Mucosa of descending colon (tissue), 3 donors: ENCODE measurements around the gene PDCD1. TPM values are rescaled to one million over a fixed set of nuclear protein-coding genes. Genes with fewer than 3 reads are reported as not detected.
A peak's percentile ranks its signal among the peaks of the same experiment; 100 is the strongest.

ENCODE experiments used
- ATAC-seq: fragments of 200-7000 bp; cut with Tn5 transposase; one replicate; pipeline ENCODE4 v1.9.1; 2020; ENCODE audit warnings: mild to moderate bottlenecking, moderate library complexity
- DNase-seq, 3 donors: peaks; one replicate each; pipeline ENCODE4 v3.0.0-alpha.2; 2020
- H3K36me3 ChIP-seq: fragments of 200-600 bp; one replicate; pipeline ENCODE4 v1.8.0; 2021; ENCODE audit warnings: low read depth, mild to moderate bottlenecking
- H3K4me1 ChIP-seq: fragments of 200-600 bp; one replicate; pipeline ENCODE4 v1.8.0; 2021; ENCODE audit warnings: low read depth, mild to moderate bottlenecking
- H3K4me3 ChIP-seq: fragments of 200-600 bp; one replicate; pipeline ENCODE4 v1.8.0; 2021; ENCODE audit warnings: mild to moderate bottlenecking
- H3K9me3 ChIP-seq: fragments of 200-600 bp; one replicate; pipeline ENCODE4 v1.8.0; 2021; ENCODE audit warnings: mild to moderate bottlenecking
- CTCF ChIP-seq: fragments of 200-600 bp; IDR thresholded peaks from one replicate; pipeline ENCODE4 v1.8.0; 2022; ENCODE audit warnings: antibody characterized with exemption, mild to moderate bottlenecking
- intact Hi-C, 2 donors: fragments of 100-400 bp; cut with DNase I in 1 of 2; cut with micrococcal nuclease in 1 of 2; formaldehyde crosslinking; loops; one replicate each; pipeline versions ENCODE4 v1.11.0 to v1.11.1; 2022; cut with DNase I, micrococcal nuclease
- total RNA-seq, 3 donors: library from RNA; stranded (reverse); fragmentation: NEBNext Ultra II Directional in 2 of 3; extraction: Animal tissue kit (Norgen Biotek cat#: 25700) in 2 of 3; gene quantifications; one replicate each; pipeline versions ENCODE4 v1.2.1 to v1.2.4, GENCODE V29; 2021 to 2023
- donor health status: DM: no; HTN: no; CAD: no; lungs with moderate emphysema.
- donor health status: DM: no; HTN: no; CAD: no.
- donor health status: DM: no; HTN: yes; CAD: no.

The PDCD1 gene
- total RNA-seq, 3 donors from 2014 or later, result 0.13 to 0.70 TPM; not detected in 1

GRCh38 chr2:241860184-241861078 is 1.7 kb upstream of the PDCD1 start:
- Histone ChIP-seq H3K36me3 (no peaks in the 10 kb centered on the region), H3K4me3 (no peak overlapping the region), H3K9me3 (no peaks in the 10 kb centered on the region), H3K4me1 (peaks cover 19% of the 10 kb centered on the region)
- intact Hi-C loops, result no loop called here
- ATAC-seq (peak; percentile 7), DNase-seq (peak in 1 of 3 donors; percentile 28)
- TF ChIP-seq CTCF, result no peak

- ATAC-seq (peak; percentile 55), DNase-seq (peak; percentile 41 to 61 (median 51))
Measured at GRCh38 chr2:241859436-241860183, 916 bp upstream of the PDCD1 start.

GRCh38 chr2:241859017-241859435 is 332 bp upstream of the PDCD1 start:
- intact Hi-C loops, result no loop called here
- no peak for TF ChIP-seq CTCF

More at GRCh38 chr2:241859436-241860183, 916 bp upstream of the PDCD1 start:
- intact Hi-C loops, result no loop called here
- no peaks in the 10 kb centered on the region for H3K36me3 ChIP-seq
- H3K9me3 ChIP-seq, result no peaks in the 10 kb centered on the region
- TF ChIP-seq CTCF, result peak; percentile 14
- no peak overlapping the region for H3K4me3 ChIP-seq
- H3K4me1 ChIP-seq, result peaks cover 19% of the 10 kb centered on the region

GRCh38 chr2:241857572-241858121 is 1.0 kb downstream of the PDCD1 start:
- DNase-seq, result peak in 2 of 3 donors; percentile 18 to 48
- Histone ChIP-seq H3K9me3 (no peaks in the 10 kb centered on the region), H3K36me3 (no peaks in the 10 kb centered on the region), H3K4me1 (peaks cover 19% of the 10 kb centered on the region), H3K4me3 (no peak overlapping the region)
- no peak for ATAC-seq
- intact Hi-C loops, result no loop called here
- TF ChIP-seq CTCF, result no peak

More at GRCh38 chr2:241859017-241859435, 332 bp upstream of the PDCD1 start:
- peak; percentile 19 for ATAC-seq
- DNase-seq, result peak in 2 of 3 donors; percentile 36 to 58
- Histone ChIP-seq H3K9me3 (no peaks in the 10 kb centered on the region), H3K4me3 (no peak overlapping the region), H3K4me1 (peaks cover 19% of the 10 kb centered on the region), H3K36me3 (no peaks in the 10 kb centered on the region)

- ATAC-seq (no peak), DNase-seq (peak in 1 of 3 donors; percentile 23)
- Histone ChIP-seq H3K4me1 (peaks cover 19% of the 10 kb centered on the region), H3K4me3 (no peak overlapping the region), H3K36me3 (no peaks in the 10 kb centered on the region), H3K9me3 (no peaks in the 10 kb centered on the region)
- intact Hi-C loops, result no loop called here
- no peak for TF ChIP-seq CTCF
Measured at GRCh38 chr2:241857041-241857541, 1.6 kb downstream of the PDCD1 start.
